NT2/D1 (cell line): ENCODE data around the gene PLXNB2.

ENCODE experiments used
- DNase-seq: peaks from one replicate; pipeline ENCODE4 v3.0.0-alpha.2; 2011; ENCODE audit warnings: low read depth, low spot score
- H3K27me3 ChIP-seq: 2 replicates; pipeline ENCODE4 v1.6.0; 2011; ENCODE audit warnings: mild to moderate bottlenecking; ENCODE audit not compliant: insufficient read length, insufficient read depth
- H3K36me3 ChIP-seq: 2 replicates; pipeline ENCODE4 v1.6.1; 2011; ENCODE audit warnings: mild to moderate bottlenecking, low read length, mixed read lengths; ENCODE audit not compliant: insufficient read depth, insufficient read length
- H3K4me1 ChIP-seq: 2 replicates; pipeline ENCODE4 v1.5.1; 2011; ENCODE audit not compliant: insufficient read depth, insufficient read length
- H3K4me3 ChIP-seq: 2 replicates; pipeline ENCODE4 v1.5.1; 2011; ENCODE audit warnings: low read depth; ENCODE audit not compliant: insufficient read length
- H3K9ac ChIP-seq: 2 replicates; pipeline ENCODE4 v1.6.0; 2011; ENCODE audit warnings: low read depth; ENCODE audit not compliant: insufficient read length
- H3K9me3 ChIP-seq: 2 replicates; pipeline ENCODE4 v1.5.1; 2011; ENCODE audit warnings: mild to moderate bottlenecking, low read length; ENCODE audit not compliant: insufficient read depth
- SUZ12 ChIP-seq: IDR thresholded peaks from 2 replicates; pipeline ENCODE4 v1.6.1; 2011; ENCODE audit not compliant: insufficient read length, insufficient read depth; ENCODE audit errors: extremely low read depth
- YY1 ChIP-seq: IDR thresholded peaks from 2 replicates; pipeline ENCODE4 v1.6.1; 2011; ENCODE audit not compliant: insufficient read length, insufficient read depth
- ZNF274 ChIP-seq: IDR thresholded peaks from 2 replicates; pipeline ENCODE4 v1.6.1; 2011; ENCODE audit warnings: mild to moderate bottlenecking, low read depth, low read length

The PLXNB2 gene

GRCh38 chr22:50306753-50307749, at the start of gene PLXNB2:
PLXNB2 (minus strand) TSS chr22:50307646; CDS start chr22:50290584, 17,062 bp downstream.
- Histone ChIP-seq H3K4me3 (peak within 1 kb of the TSS; percentile 71), H3K9ac (peak within 1 kb of the TSS; percentile 85), H3K9me3 (no peaks in the 10 kb centered on the region), H3K36me3 (peaks cover 14% of the 10 kb centered on the region), H3K27me3 (no peaks in the 10 kb centered on the region), H3K4me1 (peaks cover 40% of the 10 kb centered on the region)
- peak; percentile 40 for DNase-seq
- TF ChIP-seq ZNF274 (no peak), YY1 (no peak), SUZ12 (no peak)

GRCh38 chr22:50357222-50357621, 49.8 kb upstream of the PLXNB2 start:
- Histone ChIP-seq H3K9ac (no peak overlapping the region), H3K27me3 (no peaks in the 10 kb centered on the region), H3K9me3 (no peaks in the 10 kb centered on the region), H3K4me3 (no peak overlapping the region), H3K36me3 (peaks cover 27% of the 10 kb centered on the region), H3K4me1 (no peaks in the 10 kb centered on the region)
- TF ChIP-seq YY1, result no peak
- TF ChIP-seq ZNF274, result no peak
- TF ChIP-seq SUZ12, result no peak
- no peak for DNase-seq

- Histone ChIP-seq H3K4me3 (no peak overlapping the region), H3K27me3 (no peaks in the 10 kb centered on the region), H3K9ac (no peak overlapping the region), H3K4me1 (no peaks in the 10 kb centered on the region), H3K9me3 (no peaks in the 10 kb centered on the region), H3K36me3 (peaks cover 25% of the 10 kb centered on the region)
- DNase-seq, result no peak
- TF ChIP-seq ZNF274, result no peak
- TF ChIP-seq YY1, result no peak
- TF ChIP-seq SUZ12, result no peak
These were observed 48.7 kb upstream of the PLXNB2 start for GRCh38 chr22:50356186-50356585.

GRCh38 chr22:50348058-50348457, 40.6 kb upstream of the PLXNB2 start:
- Histone ChIP-seq H3K27me3 (no peaks in the 10 kb centered on the region), H3K9me3 (no peaks in the 10 kb centered on the region), H3K36me3 (peaks cover 29% of the 10 kb centered on the region), H3K4me3 (no peak overlapping the region), H3K9ac (no peak overlapping the region), H3K4me1 (no peaks in the 10 kb centered on the region)
- no peak for DNase-seq
- TF ChIP-seq ZNF274 (no peak), YY1 (no peak), SUZ12 (no peak)

GRCh38 chr22:50347157-50347556, 39.7 kb upstream of the PLXNB2 start:
- H3K4me3 ChIP-seq, result no peak overlapping the region
- DNase-seq, result no peak
- no peaks in the 10 kb centered on the region for H3K4me1 ChIP-seq
- H3K9me3 ChIP-seq, result no peaks in the 10 kb centered on the region
- TF ChIP-seq YY1 (no peak), SUZ12 (no peak)
- H3K9ac ChIP-seq, result no peak overlapping the region
- H3K36me3 ChIP-seq, result peaks cover 24% of the 10 kb centered on the region
- no peaks in the 10 kb centered on the region for H3K27me3 ChIP-seq

- H3K36me3 ChIP-seq, result peaks cover 23% of the 10 kb centered on the region
- H3K4me1 ChIP-seq, result no peaks in the 10 kb centered on the region
- no peaks in the 10 kb centered on the region for H3K9me3 ChIP-seq
- DNase-seq, result no peak
- no peak overlapping the region for H3K9ac ChIP-seq
- TF ChIP-seq ZNF274 (no peak), YY1 (no peak), SUZ12 (no peak)
- H3K27me3 ChIP-seq, result no peaks in the 10 kb centered on the region
- H3K4me3 ChIP-seq, result no peak overlapping the region
These were observed 39.0 kb upstream of the PLXNB2 start for GRCh38 chr22:50346470-50346869.

- H3K36me3 ChIP-seq, result peaks cover 18% of the 10 kb centered on the region
- peak overlapping the region; percentile 74 for H3K4me3 ChIP-seq
- peaks cover 3% of the 10 kb centered on the region for H3K27me3 ChIP-seq
- no peak for TF ChIP-seq ZNF274
- no peak for TF ChIP-seq SUZ12
- no peak for TF ChIP-seq YY1
- H3K9me3 ChIP-seq, result peaks cover 3% of the 10 kb centered on the region; the same call in 1 of the 2 replicates
- DNase-seq, result no peak
- H3K9ac ChIP-seq, result peak overlapping the region; percentile 92
- peaks cover 10% of the 10 kb centered on the region for H3K4me1 ChIP-seq
These were observed 36.1 kb upstream of the PLXNB2 start for GRCh38 chr22:50343541-50343935.
